SK-N-SH (cell line): ENCODE measurements around the gene CACNA2D3. TPM values are rescaled to one million over a fixed set of nuclear protein-coding genes. Genes with fewer than 3 reads are reported as not detected.

Experiments
- CTCF ChIA-PET: fragments of 300-600, 350-600 bp; formaldehyde crosslinking; extraction: SDS; loops from one replicate; lab custom pipeline; 2021; lab: Yijun Ruan, JAX
- POLR2A ChIA-PET: fragments of 350-600 bp; sonication (Branson Sonifier 250); formaldehyde crosslinking; extraction: SDS; loops from one replicate; lab custom pipeline; 2020; ENCODE audit warnings: antibody characterized with exemption, inconsistent platforms; lab: Yijun Ruan, JAX
- DNase-seq: peaks from one replicate; pipeline ENCODE4 v3.0.0; 2012
- H2AFZ ChIP-seq: fragments of 200-600 bp; sonication (generic); 2 replicates; pipeline ENCODE4 v1.8.1; 2016; ENCODE audit warnings: antibody characterized with exemption, mild to moderate bottlenecking, low read depth
- H3F3A ChIP-seq: fragments of 200-600 bp; sonication (generic); replicated peaks from 2 replicates; pipeline ENCODE3; 2016; ENCODE audit warnings: antibody characterized with exemption, mild to moderate bottlenecking; ENCODE audit not compliant: insufficient read depth
- H3K27ac ChIP-seq, 2 experiments: fragments of 200-500 bp in 1 of 2; fragments of 200-600 bp in 1 of 2; sonication (Bioruptor generic) in 1 of 2; sonication (generic), shearing (Covaris generic) in 1 of 2; 2 replicates each; pipeline versions ENCODE4 v1.5.1 to v1.6.1; 2014 to 2016; ENCODE audit warnings: low read depth in 2 of 2, inconsistent platforms in 1 of 2, low read length in 1 of 2, mild to moderate bottlenecking in 1 of 2, mixed read lengths in 1 of 2
- H3K27me3 ChIP-seq: fragments of 200-600 bp; sonication (generic), shearing (Covaris generic); 2 replicates; pipeline ENCODE4 v1.6.1; 2016; ENCODE audit warnings: mixed run types; ENCODE audit not compliant: insufficient read depth
- H3K36me3 ChIP-seq, 2 experiments: fragments of 200-500 bp in 1 of 2; fragments of 200-600 bp in 1 of 2; sonication (Bioruptor generic) in 1 of 2; sonication (generic) in 1 of 2; replicated peaks in 1 of 2; 2 replicates each; pipeline versions ENCODE3 to v1.5.1; 2014 to 2016; ENCODE audit warnings: low read length in 1 of 2, mild to moderate bottlenecking in 1 of 2; ENCODE audit not compliant: insufficient read depth in 2 of 2, control insufficient read depth in 1 of 2
- H3K4me1 ChIP-seq, 2 experiments: fragments of 200-500 bp in 1 of 2; fragments of 200-600 bp in 1 of 2; sonication (Bioruptor generic) in 1 of 2; sonication (generic), shearing (Covaris generic) in 1 of 2; 2 replicates each; pipeline versions ENCODE4 v1.5.1 to v1.6.1; 2014 to 2016; ENCODE audit warnings: low read depth in 1 of 2, low read length in 1 of 2, mixed run types in 1 of 2; ENCODE audit not compliant: insufficient read depth in 2 of 2, control insufficient read depth in 1 of 2
- H3K4me2 ChIP-seq: fragments of 200-600 bp; sonication (generic), shearing (Covaris generic); 2 replicates; pipeline ENCODE4 v1.6.1; 2017; ENCODE audit warnings: mixed run types
- H3K4me3 ChIP-seq, 2 experiments: fragments of 200-500 bp in 1 of 2; fragments of 200-600 bp in 1 of 2; sonication (Bioruptor generic) in 1 of 2; sonication (generic), shearing (Covaris generic) in 1 of 2; 2 replicates each; pipeline versions ENCODE4 v1.5.1 to v1.8.1; 2014 to 2016; ENCODE audit warnings: low read depth in 2 of 2, inconsistent platforms in 1 of 2, low read length in 1 of 2, mild to moderate bottlenecking in 1 of 2, mixed read lengths in 1 of 2, moderate library complexity in 1 of 2
- H3K79me2 ChIP-seq: fragments of 200-600 bp; sonication (generic); 2 replicates; pipeline ENCODE4 v1.8.1; 2017; ENCODE audit warnings: mild to moderate bottlenecking; ENCODE audit not compliant: insufficient read depth
- H3K9ac ChIP-seq: fragments of 200-600 bp; sonication (generic); 2 replicates; pipeline ENCODE4 v1.6.1; 2017; ENCODE audit warnings: mixed run types
- H3K9me2 ChIP-seq: fragments of 200-600 bp; sonication (generic); 2 replicates; pipeline ENCODE4 v1.6.1; 2017; ENCODE audit warnings: mixed run types
- H3K9me3 ChIP-seq: fragments of 200-600 bp; sonication (generic); 2 replicates; pipeline ENCODE4 v1.6.1; 2017; ENCODE audit warnings: mixed run types, mild to moderate bottlenecking, moderate library complexity
- H4K20me1 ChIP-seq: fragments of 200-600 bp; sonication (generic); 2 replicates; pipeline ENCODE4 v1.6.1; 2017; ENCODE audit warnings: mild to moderate bottlenecking, mixed run types; ENCODE audit not compliant: insufficient read depth
- EP300 ChIP-seq, 2 experiments: IDR thresholded peaks; 2 replicates each; pipeline versions ENCODE4 v1.4.0 to v1.6.1; 2012; ENCODE audit warnings: borderline replicate concordance in 1 of 2, low read depth in 1 of 2, low read length in 1 of 2
- EZH2phosphoT487 ChIP-seq: fragments of 200-600 bp; sonication (generic); IDR thresholded peaks from 2 replicates; pipeline ENCODE4 v1.6.1; 2017; ENCODE audit warnings: low read depth, mixed run types, mild to moderate bottlenecking, antibody characterized with exemption, moderate library complexity, borderline replicate concordance
- FOSL2 ChIP-seq: IDR thresholded peaks from 2 replicates; pipeline ENCODE4 v1.4.0; 2012; ENCODE audit warnings: low read depth, mild to moderate bottlenecking, moderate library complexity, borderline replicate concordance
- IRF3 ChIP-seq: fragments of 150-350 bp; IDR thresholded peaks from 2 replicates; pipeline ENCODE4 v1.6.1; 2016; ENCODE audit warnings: mild to moderate bottlenecking, low read depth, low read length
- MAX ChIP-seq: IDR thresholded peaks from 2 replicates; pipeline ENCODE4 v1.4.0; 2012; ENCODE audit warnings: low read depth
- MEF2A ChIP-seq: IDR thresholded peaks from 2 replicates; pipeline ENCODE4 v1.4.0; 2012; ENCODE audit warnings: low read depth, borderline replicate concordance
- MXI1 ChIP-seq: IDR thresholded peaks from 2 replicates; pipeline ENCODE4 v1.6.1; 2012; ENCODE audit warnings: mild to moderate bottlenecking, low read depth, low read length, improper control_type of control experiment
- RAD21 ChIP-seq: IDR thresholded peaks from 2 replicates; pipeline ENCODE4 v1.6.1; 2012; ENCODE audit warnings: mild to moderate bottlenecking, low read length
- RCOR1 ChIP-seq: fragments of 150-350 bp; IDR thresholded peaks from 2 replicates; pipeline ENCODE4 v1.6.1; 2017; ENCODE audit warnings: antibody characterized with exemption, low read length
- RFX5 ChIP-seq: IDR thresholded peaks from 2 replicates; pipeline ENCODE4 v1.6.1; 2012; ENCODE audit warnings: mild to moderate bottlenecking, improper control_type of control experiment, low read length
- SMC3 ChIP-seq: IDR thresholded peaks from 2 replicates; pipeline ENCODE4 v1.6.1; 2012; ENCODE audit warnings: low read depth, low read length, improper control_type of control experiment
- TAF1 ChIP-seq: IDR thresholded peaks from 2 replicates; pipeline ENCODE4 v1.6.1; 2012; ENCODE audit warnings: low read depth, mild to moderate bottlenecking, low read length, moderate library complexity, borderline replicate concordance
- TCF12 ChIP-seq: IDR thresholded peaks from 2 replicates; pipeline ENCODE4 v1.4.0; 2012
- USF1 ChIP-seq: IDR thresholded peaks from 2 replicates; pipeline ENCODE4 v1.4.0; 2012; ENCODE audit warnings: low read depth, borderline replicate concordance
- WGBS: methylation state at CpG from one replicate; pipeline ENCODE4 v1.1.6; 2017; ENCODE audit warnings: low lambda C conversion rate; 5-methylcytosine and 5-hydroxymethylcytosine counted together
- polyA plus RNA-seq, 3 experiments: library from polyadenylated mRNA; depleted of rRNA; stranded (reverse); fragments of >200 nt; gene quantifications; 2 replicates each; pipeline ENCODE4 v1.2.3, GENCODE V29; 2012
- TF ChIP-seq, protein P1 (sequence below): fragments of 200-600 bp; sonication (generic); IDR thresholded peaks from 2 replicates; pipeline ENCODE4 v1.6.1; 2017; ENCODE audit warnings: antibody characterized with exemption, mild to moderate bottlenecking, moderate library complexity
- TF ChIP-seq, protein P2 (sequence below): IDR thresholded peaks from 2 replicates; pipeline ENCODE4 v1.6.1; 2012; ENCODE audit warnings: mild to moderate bottlenecking, low read depth, low read length, moderate library complexity

The CACNA2D3 gene
- polyA plus RNA-seq, 1 of the 3 experiments (the other 2 are of a cell fraction) = 0.15 TPM

DNA sequence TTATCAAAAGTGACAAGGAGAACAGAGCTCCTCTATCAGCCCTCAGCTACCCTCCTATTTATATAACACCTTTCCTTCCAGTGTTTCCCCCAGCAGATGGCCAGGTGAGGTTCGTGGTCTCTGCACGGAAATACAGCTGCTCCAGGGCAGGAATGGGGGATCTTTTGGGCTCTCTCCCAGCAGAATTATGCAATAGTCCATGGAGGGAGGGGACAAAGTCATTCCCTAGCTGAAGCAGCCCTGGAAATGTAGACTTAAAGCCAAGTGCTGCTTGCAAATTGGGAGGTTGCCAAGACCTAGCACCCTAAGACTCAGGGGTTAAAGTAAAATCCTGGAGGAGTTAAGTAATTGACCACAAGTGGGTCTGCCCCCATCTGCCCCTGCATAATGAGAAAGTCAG is 549.2 kb downstream of the CACNA2D3 start:
- Histone ChIP-seq H3K4me1 (peaks cover 0 to 2% of the 10 kb centered on the region in 2 experiments; a peak in 1 of 4 replicates), H4K20me1 (no peaks in the 10 kb centered on the region), H3K79me2 (no peaks in the 10 kb centered on the region), H3K9me2 (no peaks in the 10 kb centered on the region), H3K36me3 (no peaks in the 10 kb centered on the region), H3K9me3 (no peaks in the 10 kb centered on the region), H3K4me3 (no peak overlapping the region), H3K27me3 (no peaks in the 10 kb centered on the region), H3K9ac (no peak overlapping the region), H3F3A (no peaks in the 10 kb centered on the region), H3K27ac (no peak overlapping the region), H3K4me2 (no peak overlapping the region), H2AFZ (no peak overlapping the region)
- ChIA-PET POLR2A (no interaction called here), CTCF (interaction anchor here (0.6 kb wide), 1 partner anchor 32 kb away, joined by 3 read pairs; no protein-coding TSS in a partner anchor)
- WGBS = 16% methylated on average over 2 of the region's 2 CpGs
- TF ChIP-seq SMC3 = no peak
- TF ChIP-seq MEF2A = no peak
- no peak for TF ChIP-seq EP300 (IDR thresholded peaks at IDR 0.05; ENCODE audit: borderline replicate concordance in 1 of 2, low read depth in 1 of 2, low read length in 1 of 2)
- no peak for TF ChIP-seq RCOR1
- no peak for TF ChIP-seq EZH2phosphoT487
- TF ChIP-seq, protein P1, sequence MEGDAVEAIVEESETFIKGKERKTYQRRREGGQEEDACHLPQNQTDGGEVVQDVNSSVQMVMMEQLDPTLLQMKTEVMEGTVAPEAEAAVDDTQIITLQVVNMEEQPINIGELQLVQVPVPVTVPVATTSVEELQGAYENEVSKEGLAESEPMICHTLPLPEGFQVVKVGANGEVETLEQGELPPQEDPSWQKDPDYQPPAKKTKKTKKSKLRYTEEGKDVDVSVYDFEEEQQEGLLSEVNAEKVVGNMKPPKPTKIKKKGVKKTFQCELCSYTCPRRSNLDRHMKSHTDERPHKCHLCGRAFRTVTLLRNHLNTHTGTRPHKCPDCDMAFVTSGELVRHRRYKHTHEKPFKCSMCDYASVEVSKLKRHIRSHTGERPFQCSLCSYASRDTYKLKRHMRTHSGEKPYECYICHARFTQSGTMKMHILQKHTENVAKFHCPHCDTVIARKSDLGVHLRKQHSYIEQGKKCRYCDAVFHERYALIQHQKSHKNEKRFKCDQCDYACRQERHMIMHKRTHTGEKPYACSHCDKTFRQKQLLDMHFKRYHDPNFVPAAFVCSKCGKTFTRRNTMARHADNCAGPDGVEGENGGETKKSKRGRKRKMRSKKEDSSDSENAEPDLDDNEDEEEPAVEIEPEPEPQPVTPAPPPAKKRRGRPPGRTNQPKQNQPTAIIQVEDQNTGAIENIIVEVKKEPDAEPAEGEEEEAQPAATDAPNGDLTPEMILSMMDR = no peak
- no peak for TF ChIP-seq TAF1
- TF ChIP-seq FOSL2 = no peak
- no peak for TF ChIP-seq TCF12
- TF ChIP-seq RFX5 = no peak
- no peak for TF ChIP-seq IRF3
- no peak for TF ChIP-seq RAD21
- no peak for TF ChIP-seq MAX
- TF ChIP-seq USF1 = no peak
- TF ChIP-seq, protein P2, sequence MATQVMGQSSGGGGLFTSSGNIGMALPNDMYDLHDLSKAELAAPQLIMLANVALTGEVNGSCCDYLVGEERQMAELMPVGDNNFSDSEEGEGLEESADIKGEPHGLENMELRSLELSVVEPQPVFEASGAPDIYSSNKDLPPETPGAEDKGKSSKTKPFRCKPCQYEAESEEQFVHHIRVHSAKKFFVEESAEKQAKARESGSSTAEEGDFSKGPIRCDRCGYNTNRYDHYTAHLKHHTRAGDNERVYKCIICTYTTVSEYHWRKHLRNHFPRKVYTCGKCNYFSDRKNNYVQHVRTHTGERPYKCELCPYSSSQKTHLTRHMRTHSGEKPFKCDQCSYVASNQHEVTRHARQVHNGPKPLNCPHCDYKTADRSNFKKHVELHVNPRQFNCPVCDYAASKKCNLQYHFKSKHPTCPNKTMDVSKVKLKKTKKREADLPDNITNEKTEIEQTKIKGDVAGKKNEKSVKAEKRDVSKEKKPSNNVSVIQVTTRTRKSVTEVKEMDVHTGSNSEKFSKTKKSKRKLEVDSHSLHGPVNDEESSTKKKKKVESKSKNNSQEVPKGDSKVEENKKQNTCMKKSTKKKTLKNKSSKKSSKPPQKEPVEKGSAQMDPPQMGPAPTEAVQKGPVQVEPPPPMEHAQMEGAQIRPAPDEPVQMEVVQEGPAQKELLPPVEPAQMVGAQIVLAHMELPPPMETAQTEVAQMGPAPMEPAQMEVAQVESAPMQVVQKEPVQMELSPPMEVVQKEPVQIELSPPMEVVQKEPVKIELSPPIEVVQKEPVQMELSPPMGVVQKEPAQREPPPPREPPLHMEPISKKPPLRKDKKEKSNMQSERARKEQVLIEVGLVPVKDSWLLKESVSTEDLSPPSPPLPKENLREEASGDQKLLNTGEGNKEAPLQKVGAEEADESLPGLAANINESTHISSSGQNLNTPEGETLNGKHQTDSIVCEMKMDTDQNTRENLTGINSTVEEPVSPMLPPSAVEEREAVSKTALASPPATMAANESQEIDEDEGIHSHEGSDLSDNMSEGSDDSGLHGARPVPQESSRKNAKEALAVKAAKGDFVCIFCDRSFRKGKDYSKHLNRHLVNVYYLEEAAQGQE = no peak
- TF ChIP-seq MXI1 = no peak
- no peak for DNase-seq
